GM13977 (cell line): Measurements from ENCODE around the gene MRPL45.

ENCODE experiments used
- DNase-seq: peaks from one replicate; pipeline ENCODE4 v3.0.0; 2012; ENCODE audit warnings: low spot score
- CTCF ChIP-seq: IDR thresholded peaks from 2 replicates; pipeline ENCODE4 v1.5.1; 2012; ENCODE audit warnings: mild to moderate bottlenecking, control low read depth; ENCODE audit not compliant: insufficient read depth; ENCODE audit errors: extremely low read depth, missing control alignments
- in situ Hi-C: fragments of 300-500 bp; cut with MboI; formaldehyde crosslinking; loops from one replicate; pipeline ENCODE4 v1.12.0; 2022; ENCODE audit warnings: low sequenced_read_pairs, low pct_unique_long_range_greater_than_20kb, mixed read lengths, inconsistent platforms; ENCODE audit not compliant: unreplicated experiment

The MRPL45 gene

GRCh38 chr17:38353086-38353604, 56.2 kb downstream of the MRPL45 start:
- no peak for DNase-seq
- in situ Hi-C loops, result no loop called here

GRCh38 chr17:38353668-38354067, 56.7 kb downstream of the MRPL45 start:
- no peak for DNase-seq
- in situ Hi-C loops, result no loop called here
- no peak for TF ChIP-seq CTCF

More at GRCh38 chr17:38353086-38353604, 56.2 kb downstream of the MRPL45 start:
- no peak for TF ChIP-seq CTCF

GRCh38 chr17:38354466-38354865, 57.5 kb downstream of the MRPL45 start:
- in situ Hi-C loops, result no loop called here
- DNase-seq, result no peak
- no peak for TF ChIP-seq CTCF

GRCh38 chr17:38355251-38355650, 58.3 kb downstream of the MRPL45 start:
- no peak for TF ChIP-seq CTCF
- no peak for DNase-seq
- in situ Hi-C loops, result no loop called here

GRCh38 chr17:38357486-38358123, 60.6 kb downstream of the MRPL45 start:
- no peak for TF ChIP-seq CTCF
- in situ Hi-C loops, result no loop called here
- DNase-seq, result no peak

- no peak for TF ChIP-seq CTCF
- in situ Hi-C loops, result no loop called here
- no peak for DNase-seq
Measured at GRCh38 chr17:38358586-38359513, 61.9 kb downstream of the MRPL45 start.
